BJ (cell line): ENCODE results near the gene PLPP1. TPM values are rescaled to one million over a fixed set of nuclear protein-coding genes. Genes with fewer than 3 reads are reported as not detected.
"Not testable (repeated sequence)": the region's sequence is repeated elsewhere in the genome, so short reads cannot be mapped to it uniquely, and the experiment has no call there.

Experiments
- CTCF ChIA-PET: fragments of 350-600 bp; formaldehyde crosslinking; extraction: SDS; loops from one replicate; lab custom pipeline; 2021; ENCODE audit warnings: antibody characterized with exemption, inconsistent platforms; lab: Yijun Ruan, JAX
- POLR2A ChIA-PET: fragments of 300-600 bp; sonication (Branson Sonifier 250); formaldehyde crosslinking; extraction: SDS; loops from one replicate; lab custom pipeline; 2021; ENCODE audit warnings: antibody characterized with exemption; lab: Charles Lee
- DNase-seq: peaks from one replicate; pipeline ENCODE4 v3.0.0-alpha.2; 2011; ENCODE audit warnings: low read depth
- H3K27me3 ChIP-seq: 2 replicates; pipeline ENCODE4 v1.6.0; 2011; ENCODE audit warnings: low read length; ENCODE audit not compliant: control insufficient read depth, insufficient read depth
- H3K36me3 ChIP-seq: 2 replicates; pipeline ENCODE4 v1.5.1; 2011; ENCODE audit warnings: low read length; ENCODE audit not compliant: control insufficient read depth, insufficient read depth
- H3K4me3 ChIP-seq: 2 replicates; pipeline ENCODE4 v1.5.1; 2011; ENCODE audit warnings: low read depth, mild to moderate bottlenecking, control low read depth, low read length
- CTCF ChIP-seq: IDR thresholded peaks from 2 replicates; pipeline ENCODE4 v1.5.1; 2011; ENCODE audit warnings: low read depth, mild to moderate bottlenecking, control low read depth, inconsistent platforms, low read length, moderate library complexity; ENCODE audit not compliant: insufficient read depth
- polyA plus RNA-seq: library from polyadenylated mRNA; depleted of rRNA; stranded (reverse); fragments of >200 nt; gene quantifications from 2 replicates; pipeline ENCODE4 v1.2.3, GENCODE V29; 2011

The PLPP1 gene
- polyA plus RNA-seq, 1 experiment, result 43.1 TPM

DNA sequence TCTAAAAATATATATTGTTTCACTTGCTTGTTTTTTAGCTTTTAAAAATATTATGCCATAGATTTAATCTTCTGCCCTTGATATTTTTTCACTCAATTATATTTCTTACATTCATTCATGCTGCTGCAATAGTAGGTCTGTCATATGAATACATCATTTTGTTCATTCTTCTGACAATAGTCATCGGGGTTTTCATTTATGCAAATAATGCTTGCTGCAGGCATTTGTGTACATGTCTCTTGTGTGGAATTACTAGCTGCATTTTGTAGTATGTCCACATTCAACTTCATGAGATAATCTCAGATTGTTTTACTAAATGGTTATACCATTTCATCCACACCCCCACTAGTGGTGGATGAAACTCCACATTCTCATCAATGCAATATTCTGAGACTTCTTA is 5.3 kb upstream of the PLPP1 start:
- no peak overlapping the region for H3K4me3 ChIP-seq
- H3K27me3 ChIP-seq, result no peaks in the 10 kb centered on the region
- ChIA-PET CTCF (no interaction called here), POLR2A (no interaction called here)
- no peak for TF ChIP-seq CTCF
- DNase-seq, result no peak
- H3K36me3 ChIP-seq, result no peaks in the 10 kb centered on the region

DNA sequence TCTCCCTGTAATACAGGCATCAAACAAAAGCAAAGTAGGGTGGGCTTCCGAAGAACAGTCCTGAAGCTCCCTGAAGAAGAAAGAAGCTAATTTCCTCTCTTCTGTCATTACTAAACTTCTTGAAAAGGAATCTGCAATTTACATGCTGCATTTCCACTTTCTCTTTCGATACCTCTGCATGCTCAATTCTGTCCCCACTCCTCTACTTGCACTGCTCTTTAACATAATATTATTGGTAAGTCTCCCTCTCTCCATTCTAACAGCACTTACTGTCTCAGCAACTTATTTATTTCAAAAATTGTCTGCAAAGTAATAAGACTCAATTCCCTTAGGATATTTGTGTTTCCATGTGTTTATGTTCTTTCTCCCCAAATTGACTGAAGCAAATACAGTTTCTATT is 3.9 kb upstream of the PLPP1 start:
- DNase-seq, result no peak
- ChIA-PET POLR2A (no interaction called here), CTCF (interaction anchor here (1.3 kb wide), 1 partner anchor 132 kb away, joined by 4 read pairs; no protein-coding TSS in a partner anchor)
- Histone ChIP-seq H3K4me3 (no peak overlapping the region), H3K36me3 (no peaks in the 10 kb centered on the region), H3K27me3 (no peaks in the 10 kb centered on the region)
- no peak for TF ChIP-seq CTCF

- H3K36me3 ChIP-seq, H3K27me3 ChIP-seq, H3K4me3 ChIP-seq, DNase-seq, POLR2A ChIA-PET: not testable (repeated sequence)
- CTCF ChIA-PET, result interaction anchor here (0.6 kb wide), 2 partner anchors 149 to 1170 kb away, joined by 3 read pairs; no protein-coding TSS in a partner anchor
Measured at GRCh38 chr5:55537315-55537714, 2.6 kb upstream of the PLPP1 start.

GRCh38 chr5:55535199-55535905 is 588 bp upstream of the PLPP1 start:
- H3K4me3 ChIP-seq, result peak overlapping the region; percentile 94
- CTCF ChIA-PET, result interaction anchor here (0.8 kb wide), 1 partner anchor 157 kb away, joined by 3 read pairs; no protein-coding TSS in a partner anchor
- no peak for DNase-seq
- no peaks in the 10 kb centered on the region for H3K27me3 ChIP-seq
- TF ChIP-seq CTCF, result no peak
- POLR2A ChIA-PET, result no interaction called here
- H3K36me3 ChIP-seq, result no peaks in the 10 kb centered on the region

DNA sequence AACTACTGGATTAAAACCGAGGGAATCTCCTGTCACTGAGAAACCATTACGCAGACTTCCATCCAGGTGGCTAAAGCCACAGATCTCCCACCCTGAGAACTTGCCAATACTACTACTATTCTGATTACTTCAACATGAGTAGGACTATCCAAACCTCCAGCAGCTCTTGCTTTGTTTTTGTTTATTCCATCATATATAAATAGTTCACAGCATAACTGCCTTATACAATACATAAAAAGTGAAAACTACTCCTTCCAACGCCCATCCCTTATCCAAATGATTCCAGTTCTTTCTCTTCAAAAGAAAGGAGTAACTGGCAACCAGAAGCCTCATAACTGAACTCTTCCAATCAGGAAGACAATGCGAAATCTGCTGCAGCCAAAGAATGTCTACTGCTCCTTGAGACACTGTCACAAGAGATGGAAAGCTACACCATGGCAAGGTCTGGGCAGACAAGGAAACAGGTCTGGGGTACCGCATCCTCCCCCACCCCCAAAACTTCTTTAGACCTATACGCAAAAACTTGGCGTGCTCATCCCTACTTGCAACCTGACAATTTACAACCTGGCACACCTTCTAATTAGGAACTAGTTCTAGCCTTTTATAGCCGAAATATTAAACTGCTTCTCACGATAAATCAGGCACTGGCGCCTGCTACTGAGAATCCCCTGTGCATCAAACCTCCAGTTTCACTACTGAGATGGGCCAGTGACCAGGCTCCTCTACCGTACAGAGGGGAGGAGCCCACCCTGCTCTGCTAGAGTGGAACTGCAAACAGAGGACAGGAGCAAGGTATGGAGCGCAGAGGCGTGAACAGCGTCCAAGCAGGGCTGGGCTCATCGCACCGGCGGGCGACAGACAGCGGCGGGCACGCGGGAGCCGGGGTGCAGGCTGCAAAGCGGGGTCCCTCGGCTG is 986 bp downstream of the PLPP1 start:
- H3K4me3 ChIP-seq, result peak overlapping the region; percentile 94
- H3K36me3 ChIP-seq, result no peaks in the 10 kb centered on the region
- no peaks in the 10 kb centered on the region for H3K27me3 ChIP-seq
- CTCF ChIA-PET, result interaction anchor here (0.6 to 1.3 kb wide), 3 partner anchors 19 to 147 kb away, joined by 3 to 4 read pairs (median 3); no protein-coding TSS in a partner anchor
- TF ChIP-seq CTCF, result no peak
- no peak for DNase-seq
- POLR2A ChIA-PET, result no interaction called here
